ACC112 (cell line): Measurements from ENCODE around the gene R3HDM4.
A peak's percentile ranks its signal among the peaks of the same experiment; 100 is the strongest.

Experiments used
- H2AFZ ChIP-seq: fragments of 200-600 bp; sonication (generic); one replicate; pipeline ENCODE4 v1.6.0; 2017; ENCODE audit warnings: antibody characterized with exemption, low read length; ENCODE audit not compliant: unreplicated experiment
- H3K27ac ChIP-seq: fragments of 200-600 bp; sonication (generic); 2 replicates; pipeline ENCODE4 v1.5.1; 2014; ENCODE audit warnings: low read depth, mild to moderate bottlenecking, antibody characterized with exemption, low read length, moderate library complexity
- H3K27me3 ChIP-seq: fragments of 200-600 bp; sonication (generic); 2 replicates; pipeline ENCODE4 v1.6.1; 2014; ENCODE audit warnings: mild to moderate bottlenecking, antibody characterized with exemption, low read length, moderate library complexity, mixed read lengths; ENCODE audit not compliant: insufficient read depth
- H3K36me3 ChIP-seq: fragments of 200-600 bp; sonication (generic); 2 replicates; pipeline ENCODE4 v1.6.1; 2016; ENCODE audit warnings: mild to moderate bottlenecking, antibody characterized with exemption, low read length, moderate library complexity, mixed read lengths; ENCODE audit not compliant: insufficient read depth
- H3K4me1 ChIP-seq: fragments of 200-600 bp; sonication (generic); one replicate; pipeline ENCODE4 v1.6.1; 2016; ENCODE audit warnings: low read length, mixed read lengths; ENCODE audit not compliant: insufficient read depth, unreplicated experiment, control insufficient read depth
- H3K4me3 ChIP-seq: fragments of 200-600 bp; sonication (generic); 2 replicates; pipeline ENCODE4 v1.5.1; 2014; ENCODE audit warnings: mild to moderate bottlenecking, low read depth, low read length
- H3K79me2 ChIP-seq: fragments of 200-600 bp; sonication (generic); one replicate; pipeline ENCODE4 v1.6.0; 2016; ENCODE audit warnings: low read length; ENCODE audit not compliant: control insufficient read depth, unreplicated experiment, insufficient read depth

The R3HDM4 gene

GRCh38 chr19:927780-928401 lies 14.9 kb upstream of the R3HDM4 start:
- H3K4me1 ChIP-seq = peaks cover 2% of the 10 kb centered on the region
- peaks cover 10% of the 10 kb centered on the region for H3K79me2 ChIP-seq

GRCh38 chr19:927351-927779 lies 14.3 kb upstream of the R3HDM4 start:
- H2AFZ ChIP-seq = no peak overlapping the region
- H3K36me3 ChIP-seq = no peaks in the 10 kb centered on the region
- H3K4me1 ChIP-seq = no peaks in the 10 kb centered on the region
- no peaks in the 10 kb centered on the region for H3K27me3 ChIP-seq
- H3K4me3 ChIP-seq = peak overlapping the region; percentile 81
- H3K27ac ChIP-seq = no peak overlapping the region
- H3K79me2 ChIP-seq = peaks cover 10% of the 10 kb centered on the region

More at GRCh38 chr19:927780-928401, 14.9 kb upstream of the R3HDM4 start:
- H3K4me3 ChIP-seq = no peak overlapping the region
- no peaks in the 10 kb centered on the region for H3K36me3 ChIP-seq
- no peaks in the 10 kb centered on the region for H3K27me3 ChIP-seq
- H2AFZ ChIP-seq = no peak overlapping the region
- H3K27ac ChIP-seq = no peak overlapping the region

DNA sequence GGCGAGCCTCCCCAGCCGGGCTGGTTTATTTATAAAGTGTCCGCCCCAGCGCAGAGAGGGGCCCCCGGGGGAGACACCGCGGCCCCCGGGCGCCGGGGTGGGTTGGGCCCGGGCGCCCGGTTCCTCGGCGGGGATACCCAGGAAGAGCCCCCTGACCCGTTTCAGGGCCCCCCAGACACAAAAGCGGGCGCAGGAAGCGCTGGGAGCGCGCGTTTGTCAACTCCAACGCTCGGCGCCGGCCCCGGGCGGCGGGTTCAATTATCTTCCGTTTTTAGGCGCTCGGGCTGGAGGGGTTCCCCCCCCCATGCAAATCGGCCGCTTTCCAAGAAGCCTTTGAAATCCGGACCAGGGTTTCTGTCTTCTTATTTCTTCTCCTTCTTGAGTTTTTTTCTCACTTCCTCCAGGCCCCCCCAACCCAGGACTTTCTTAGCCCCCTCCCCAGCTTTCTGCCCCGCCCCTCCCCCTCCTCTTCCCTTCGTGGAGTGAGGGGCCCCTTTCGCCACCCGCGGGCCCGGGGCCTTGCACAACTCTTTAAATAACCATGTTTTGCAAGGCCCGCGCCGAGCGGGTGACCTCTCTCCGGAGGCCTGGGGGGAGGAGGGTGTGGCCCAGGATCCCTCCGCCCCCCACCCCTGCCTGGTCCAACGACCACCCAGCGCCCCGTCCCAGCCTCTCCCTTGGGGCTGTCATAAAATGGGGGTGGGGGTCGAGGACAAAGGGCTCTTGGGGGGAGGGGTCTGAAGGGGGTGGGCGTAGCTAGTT lies 13.8 kb upstream of the R3HDM4 start:
- Histone ChIP-seq H3K27ac (no peak overlapping the region), H3K4me1 (no peaks in the 10 kb centered on the region), H3K4me3 (peak overlapping the region; percentile 81), H3K36me3 (no peaks in the 10 kb centered on the region), H3K79me2 (peaks cover 10% of the 10 kb centered on the region), H3K27me3 (no peaks in the 10 kb centered on the region), H2AFZ (no peak overlapping the region)

- Histone ChIP-seq H3K27ac (no peak overlapping the region), H2AFZ (no peak overlapping the region)
These were observed 13.2 kb upstream of the R3HDM4 start for GRCh38 chr19:926323-926588.

GRCh38 chr19:925526-926322 lies 12.7 kb upstream of the R3HDM4 start, which contains the start of gene ARID3A:
Gene ARID3A (plus strand): TSS chr19:926035. CDS start chr19:929529, 3,494 bp downstream.
- Histone ChIP-seq H3K36me3 (no peaks in the 10 kb centered on the region), H3K4me1 (no peaks in the 10 kb centered on the region), H3K79me2 (peaks cover 10% of the 10 kb centered on the region), H3K27ac (peak within 1 kb of the TSS; percentile 67), H2AFZ (peak within 1 kb of the TSS; percentile 85), H3K27me3 (peaks cover 2% of the 10 kb centered on the region; the same call in 1 of the 2 replicates), H3K4me3 (peak within 1 kb of the TSS; percentile 81)

More at GRCh38 chr19:926323-926588, 13.2 kb upstream of the R3HDM4 start:
- H3K4me3 ChIP-seq = peak overlapping the region; percentile 81
- no peaks in the 10 kb centered on the region for H3K4me1 ChIP-seq
- H3K36me3 ChIP-seq = no peaks in the 10 kb centered on the region
- no peaks in the 10 kb centered on the region for H3K27me3 ChIP-seq
- peaks cover 10% of the 10 kb centered on the region for H3K79me2 ChIP-seq

- H3K27ac ChIP-seq = peak overlapping the region; percentile 67
- peaks cover 10% of the 10 kb centered on the region for H3K79me2 ChIP-seq
- H3K4me1 ChIP-seq = no peaks in the 10 kb centered on the region
- peak overlapping the region; percentile 81 for H3K4me3 ChIP-seq
- H3K36me3 ChIP-seq = no peaks in the 10 kb centered on the region
- peak overlapping the region; percentile 85 for H2AFZ ChIP-seq
- peaks cover 5% of the 10 kb centered on the region; the same call in 1 of the 2 replicates for H3K27me3 ChIP-seq
These were observed 12.1 kb upstream of the R3HDM4 start for GRCh38 chr19:925087-925525.

- H2AFZ ChIP-seq = peak overlapping the region; percentile 25
- peaks cover 10% of the 10 kb centered on the region for H3K79me2 ChIP-seq
- H3K27me3 ChIP-seq = peaks cover 10% of the 10 kb centered on the region; the same call in 1 of the 2 replicates
- H3K4me1 ChIP-seq = no peaks in the 10 kb centered on the region
- H3K4me3 ChIP-seq = peak overlapping the region; percentile 81
- H3K27ac ChIP-seq = no peak overlapping the region
- no peaks in the 10 kb centered on the region for H3K36me3 ChIP-seq
These were observed 11.6 kb upstream of the R3HDM4 start for GRCh38 chr19:924553-925086.

DNA sequence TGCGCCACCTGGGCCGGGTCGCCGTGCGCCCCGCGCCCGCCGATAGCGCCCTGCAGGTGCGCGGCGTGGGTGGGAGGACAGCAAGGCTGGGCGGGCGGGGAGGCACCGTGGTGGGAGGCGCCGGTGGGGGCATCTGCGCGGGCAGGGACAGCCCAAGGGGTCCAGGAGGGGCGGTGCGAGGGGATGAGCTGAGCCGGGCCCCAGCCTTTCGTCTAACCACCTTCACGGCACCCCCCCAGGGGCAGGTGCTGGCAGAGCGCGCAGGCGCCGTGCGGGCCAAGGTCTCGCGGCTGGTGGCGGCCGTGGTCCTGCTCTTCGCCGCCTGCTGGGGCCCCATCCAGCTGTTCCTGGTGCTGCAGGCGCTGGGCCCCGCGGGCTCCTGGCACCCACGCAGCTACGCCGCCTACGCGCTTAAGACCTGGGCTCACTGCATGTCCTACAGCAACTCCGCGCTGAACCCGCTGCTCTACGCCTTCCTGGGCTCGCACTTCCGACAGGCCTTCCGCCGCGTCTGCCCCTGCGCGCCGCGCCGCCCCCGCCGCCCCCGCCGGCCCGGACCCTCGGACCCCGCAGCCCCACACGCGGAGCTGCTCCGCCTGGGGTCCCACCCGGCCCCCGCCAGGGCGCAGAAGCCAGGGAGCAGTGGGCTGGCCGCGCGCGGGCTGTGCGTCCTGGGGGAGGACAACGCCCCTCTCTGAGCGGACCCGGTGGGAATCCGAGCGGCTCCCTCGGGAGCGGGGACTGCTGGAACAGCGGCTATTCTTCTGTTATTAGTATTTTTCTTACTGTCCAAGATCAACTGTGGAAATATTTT lies 7.2 kb upstream of the R3HDM4 start:
- Histone ChIP-seq H3K27ac (no peak overlapping the region), H3K4me1 (peaks cover 5% of the 10 kb centered on the region), H3K79me2 (no peaks in the 10 kb centered on the region), H3K4me3 (peak overlapping the region; percentile 37), H3K36me3 (no peaks in the 10 kb centered on the region), H3K27me3 (peaks cover 35% of the 10 kb centered on the region), H2AFZ (no peak overlapping the region)

- Histone ChIP-seq H3K27me3 (peaks cover 35% of the 10 kb centered on the region), H3K27ac (no peak overlapping the region), H3K4me3 (no peak overlapping the region), H2AFZ (no peak overlapping the region), H3K36me3 (no peaks in the 10 kb centered on the region), H3K79me2 (no peaks in the 10 kb centered on the region), H3K4me1 (peaks cover 5% of the 10 kb centered on the region)
These were observed 6.4 kb upstream of the R3HDM4 start for GRCh38 chr19:919199-920050.
